ENCODE data around the gene EPHA6.
A peak's percentile ranks its signal among the peaks of the same experiment; 100 is the strongest.
"Not testable (repeated sequence)": the region's sequence is repeated elsewhere in the genome, so short reads cannot be mapped to it uniquely, and the experiment has no call there.

The EPHA6 gene

DNA sequence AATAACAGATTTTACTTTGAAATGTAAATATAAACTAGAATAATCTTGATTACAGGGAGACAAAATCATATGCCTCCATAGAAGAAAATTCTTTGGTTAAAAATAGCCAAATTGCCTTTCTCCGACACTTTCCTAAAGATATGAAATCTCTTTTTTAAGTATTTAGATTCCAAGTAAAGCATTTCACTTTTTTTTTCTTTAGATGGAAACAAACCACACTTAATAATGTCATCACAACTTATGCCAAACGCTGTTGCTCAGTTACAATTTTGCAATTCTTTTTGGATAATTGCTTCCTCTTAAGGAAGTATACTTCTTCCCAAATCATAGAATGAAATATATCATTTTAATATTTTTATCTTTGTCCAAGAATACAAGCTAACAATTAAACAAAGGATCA, 656.1 kb downstream of the EPHA6 start:
- DNase-seq (ENCODE audit: low spot score) = no peak

DNA sequence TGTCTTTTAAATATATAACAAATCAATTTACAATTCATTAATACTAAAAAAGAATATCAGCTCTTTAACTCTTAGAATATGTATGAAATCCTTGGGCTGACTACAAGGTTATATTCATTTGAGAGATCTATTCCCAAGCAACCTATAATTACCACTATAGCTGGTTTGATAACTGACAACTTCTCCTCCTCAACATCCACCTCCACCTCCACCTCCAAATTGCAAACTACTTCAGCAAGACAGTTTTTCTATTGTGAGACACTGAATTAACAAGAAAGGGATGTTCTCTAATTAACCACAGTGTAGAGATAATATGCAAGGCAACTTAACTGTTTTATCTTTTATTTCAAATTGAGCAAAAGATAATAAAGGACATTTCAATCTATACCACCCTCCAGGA, 665.3 kb downstream of the EPHA6 start:
- no peak for DNase-seq (ENCODE audit: low spot score)

DNA sequence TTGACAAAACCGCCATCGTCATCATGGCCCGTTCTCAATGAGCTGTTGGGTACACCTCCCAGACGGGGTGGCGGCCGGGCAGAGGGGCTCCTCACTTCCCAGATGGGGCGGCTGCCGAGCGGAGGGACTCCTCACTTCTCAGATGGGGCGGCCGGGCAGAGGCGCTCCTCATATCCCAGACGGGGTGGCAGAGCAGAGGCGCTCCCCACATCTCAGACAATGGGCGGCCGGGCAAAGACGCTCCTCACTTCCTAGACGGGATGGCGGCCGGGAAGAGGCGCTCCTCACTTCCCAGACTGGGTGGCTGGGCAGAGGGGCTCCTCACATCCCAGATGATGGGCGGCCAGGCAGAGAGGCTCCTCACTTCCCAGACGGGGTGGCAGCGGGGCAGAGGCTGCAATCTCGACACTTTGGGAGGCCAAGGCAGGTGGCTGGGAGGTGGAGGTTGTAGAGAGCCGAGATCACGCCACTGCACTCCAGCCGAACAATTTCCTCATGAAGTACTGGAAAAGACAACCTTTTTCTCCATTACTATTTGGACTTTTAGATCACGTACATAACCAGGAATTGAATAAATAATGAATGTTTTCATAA, 666.4 kb downstream of the EPHA6 start:
- DNase-seq (ENCODE audit: low spot score) = not testable (repeated sequence)

DNA sequence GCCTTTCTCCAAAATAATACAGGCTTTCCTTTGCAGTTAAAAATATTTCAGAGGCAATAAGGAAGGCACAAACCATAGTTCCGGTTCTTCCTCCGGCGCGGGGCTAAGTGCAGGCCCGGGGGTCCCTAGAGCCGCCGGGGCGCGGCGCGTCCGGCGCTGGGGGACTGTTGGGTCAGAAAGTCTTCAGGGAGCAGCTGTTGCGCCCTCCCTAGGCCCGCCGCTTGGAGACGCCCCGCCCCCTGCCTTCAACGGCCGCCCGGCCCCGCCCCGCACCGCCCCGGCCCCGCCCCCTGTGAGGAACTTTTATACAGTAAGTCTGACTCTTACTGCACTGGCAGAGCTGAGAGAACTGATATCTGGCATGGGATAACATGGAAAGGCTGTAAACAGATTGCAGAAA, 667.0 kb downstream of the EPHA6 start:
- no peak for DNase-seq (ENCODE audit: low spot score)

DNA sequence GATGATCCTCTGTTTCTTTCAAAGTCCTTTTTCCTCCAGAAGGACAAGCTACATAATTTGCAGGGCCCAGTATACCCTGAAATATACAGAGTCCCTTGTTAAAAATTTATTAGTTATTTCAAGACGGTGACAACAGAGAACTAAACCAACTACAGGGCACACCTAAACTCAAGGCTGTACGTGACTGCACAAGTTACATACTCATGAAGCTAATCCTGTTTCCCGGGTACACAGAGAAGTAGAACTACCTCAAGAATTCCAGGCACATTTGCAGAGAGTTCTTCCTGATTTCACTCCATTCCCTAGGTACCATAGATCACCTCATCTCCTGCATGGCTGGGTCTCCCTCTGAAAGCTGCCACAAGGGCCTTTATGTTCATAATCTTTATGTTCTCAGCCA, 670.8 kb downstream of the EPHA6 start:
- DNase-seq (ENCODE audit: low spot score) = no peak

DNA sequence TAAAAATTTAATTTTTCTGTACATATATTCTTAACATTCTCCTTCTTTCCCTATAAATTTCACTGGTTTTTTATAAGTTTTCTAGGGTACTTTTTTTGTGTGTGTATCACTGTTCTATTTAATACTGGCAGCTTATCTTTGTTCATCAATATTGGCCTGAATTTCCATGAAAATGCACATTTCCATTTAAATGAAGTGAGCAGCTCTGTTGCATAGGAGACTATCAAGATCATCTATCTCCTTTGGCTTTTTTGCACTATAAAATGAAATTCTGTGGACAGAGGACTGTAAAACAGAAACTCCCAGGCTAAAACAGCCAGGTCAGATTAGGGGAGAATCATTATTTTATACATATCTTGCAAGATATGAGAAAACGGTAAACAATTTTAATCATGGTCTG, 673.2 kb downstream of the EPHA6 start:
- no peak for DNase-seq (ENCODE audit: low spot score)

DNA sequence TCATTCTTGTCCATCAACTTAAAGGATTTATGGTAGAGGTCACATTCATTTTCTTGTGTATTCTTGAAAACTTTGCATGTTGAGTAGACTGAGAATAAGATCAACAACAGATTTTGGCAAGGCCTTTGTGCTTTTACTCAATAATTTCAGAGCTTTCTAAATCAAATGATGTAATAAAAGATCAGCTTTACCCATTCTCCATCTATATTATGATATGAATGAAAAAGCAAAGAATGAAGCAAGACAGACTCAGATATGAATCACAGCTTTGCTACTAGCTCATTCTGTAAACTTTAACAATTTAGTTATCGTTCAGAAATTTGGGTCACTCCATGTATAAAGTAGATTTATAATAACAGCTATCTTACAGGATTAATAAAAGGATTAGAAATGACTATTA, 674.3 kb downstream of the EPHA6 start:
- DNase-seq (ENCODE audit: low spot score) = no peak

DNA sequence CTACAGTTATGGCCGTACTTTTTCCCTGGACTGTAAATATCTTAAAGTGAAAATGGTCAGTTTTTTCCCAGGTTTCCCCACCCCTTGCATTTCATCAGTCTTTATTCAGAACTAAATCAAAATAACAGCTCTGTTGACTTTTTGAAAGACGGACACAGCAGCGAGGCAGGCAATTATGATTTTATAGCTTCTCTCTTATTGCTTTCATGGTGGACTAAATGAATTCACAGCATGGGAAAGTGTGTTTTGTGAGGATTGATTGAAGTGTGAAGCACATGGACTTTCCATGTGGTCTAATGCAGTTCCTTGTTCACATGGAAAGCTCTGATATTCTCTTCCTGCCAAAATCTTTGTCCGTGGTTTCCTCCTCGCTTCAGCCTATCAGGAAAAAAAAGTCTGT, 681.5 kb downstream of the EPHA6 start:
- DNase-seq (ENCODE audit: low spot score) = no peak

DNA sequence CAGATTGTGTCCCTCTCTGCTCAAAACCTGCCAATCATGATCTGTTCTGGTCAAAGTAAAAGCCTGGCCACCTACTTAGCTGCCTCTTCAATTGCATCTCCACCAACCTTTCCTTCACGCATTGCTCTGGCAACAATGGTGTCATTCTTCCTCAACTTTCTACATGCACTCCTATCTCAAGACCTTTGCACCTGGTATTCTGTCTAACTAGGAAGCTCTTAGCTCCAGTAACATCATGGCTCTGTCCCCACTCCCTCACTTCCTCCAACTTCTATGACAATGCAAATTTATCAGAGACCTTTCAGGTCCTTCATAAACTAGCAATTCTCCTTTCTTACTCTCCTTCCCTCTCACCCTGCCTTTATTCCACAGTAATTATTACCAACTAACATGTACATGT, 682.7 kb downstream of the EPHA6 start:
- DNase-seq (ENCODE audit: low spot score) = no peak

DNA sequence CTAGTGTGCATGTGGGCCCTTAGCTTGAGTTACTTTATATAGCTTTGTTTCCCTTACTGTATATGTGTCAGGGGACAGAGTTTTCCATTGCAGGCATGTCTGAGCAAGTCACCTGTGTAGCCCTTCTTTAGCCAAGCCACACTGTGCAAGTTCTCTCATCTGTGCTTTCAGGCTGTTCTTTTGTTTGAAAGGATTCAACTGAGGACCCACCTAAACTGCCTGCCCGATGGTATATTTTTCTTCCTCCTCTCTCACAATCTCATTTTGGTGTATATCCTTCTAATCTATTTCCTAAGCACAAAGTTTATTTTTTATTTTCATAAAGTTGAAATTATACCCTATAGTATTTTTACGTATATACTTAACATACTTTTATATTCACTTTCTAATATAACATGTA, 690.1 kb downstream of the EPHA6 start:
- DNase-seq (ENCODE audit: low spot score) = no peak

DNA sequence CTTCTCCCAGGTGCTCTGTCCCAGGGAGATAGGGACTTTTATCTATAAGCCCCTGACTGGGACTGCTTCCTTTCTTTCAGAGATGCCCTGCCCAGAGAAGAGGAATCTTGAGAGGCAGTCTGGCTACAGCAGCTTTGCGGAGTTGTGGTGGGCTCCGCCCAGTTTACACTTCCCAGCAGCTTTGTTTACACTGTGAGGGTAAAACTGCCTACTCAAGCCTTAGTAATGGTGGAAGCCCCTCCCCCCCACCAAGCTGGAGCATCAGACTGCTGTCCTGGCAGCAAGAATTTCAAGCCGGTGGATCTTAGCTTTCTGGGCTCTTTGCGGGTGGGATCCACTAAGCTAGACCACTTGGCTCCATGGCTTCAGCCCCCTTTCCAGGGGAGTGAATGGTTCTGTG, 696.4 kb downstream of the EPHA6 start:
- DNase-seq (ENCODE audit: low spot score) = no peak

DNA sequence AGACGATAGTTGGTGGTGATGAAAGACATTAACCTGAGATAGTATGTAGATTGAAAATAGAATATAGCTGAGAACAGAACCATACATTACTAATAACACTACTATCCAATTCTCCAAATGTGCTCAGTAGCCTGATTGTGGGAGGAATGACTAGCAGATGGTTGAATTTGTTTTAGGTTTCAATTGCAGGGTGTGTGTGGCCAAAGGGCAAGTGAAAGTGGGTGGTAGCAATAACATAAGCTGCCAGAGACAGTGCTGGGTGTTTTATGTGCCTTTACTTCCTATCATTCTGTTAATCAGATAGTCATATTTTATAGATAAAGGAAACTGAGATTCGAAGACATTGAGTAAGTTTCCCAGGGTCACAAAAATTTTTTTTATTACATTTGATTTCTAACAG, 700.7 kb downstream of the EPHA6 start:
- DNase-seq (ENCODE audit: low spot score) = no peak

DNA sequence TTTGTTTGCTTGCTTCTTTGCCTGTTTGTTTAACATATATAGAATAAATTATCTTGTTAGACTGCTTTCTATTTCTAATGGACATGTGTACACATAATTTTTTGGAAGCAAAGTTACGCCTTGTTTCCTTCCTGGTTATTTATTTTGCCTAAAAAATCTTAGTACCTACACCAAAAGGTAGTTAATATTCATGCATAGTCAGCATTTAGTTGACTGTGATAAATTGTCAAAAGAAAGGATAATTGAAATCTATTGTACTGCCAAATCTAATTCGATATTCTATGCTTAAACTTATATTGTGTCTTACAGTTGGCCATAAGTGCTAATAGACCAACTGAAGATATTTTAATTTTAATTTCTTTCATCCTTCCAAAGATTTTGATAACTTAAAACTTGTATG, 716.3 kb downstream of the EPHA6 start:
- no peak for DNase-seq (ENCODE audit: low spot score)

DNA sequence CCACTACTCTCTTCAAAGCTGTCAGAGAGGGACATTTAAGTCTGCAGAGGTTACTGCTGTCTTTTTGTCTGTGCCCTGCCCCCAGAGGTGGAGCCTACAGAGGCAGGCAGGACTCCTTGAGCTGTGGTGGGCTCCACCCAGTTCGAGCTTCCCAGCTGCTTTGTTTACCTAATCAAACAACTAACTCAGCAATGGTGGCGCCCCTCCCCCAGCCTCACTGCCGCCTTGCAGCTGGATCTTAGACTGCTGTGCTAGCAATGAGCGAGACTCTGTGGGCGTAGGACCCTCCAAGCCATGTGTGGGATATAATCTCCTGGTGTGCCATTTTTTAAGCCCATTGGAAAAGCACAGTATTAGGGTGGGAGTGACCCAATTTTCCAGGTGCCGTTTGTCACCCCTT, 733.2 kb downstream of the EPHA6 start:
- DNase-seq (ENCODE audit: low spot score) = not testable (repeated sequence)

DNA sequence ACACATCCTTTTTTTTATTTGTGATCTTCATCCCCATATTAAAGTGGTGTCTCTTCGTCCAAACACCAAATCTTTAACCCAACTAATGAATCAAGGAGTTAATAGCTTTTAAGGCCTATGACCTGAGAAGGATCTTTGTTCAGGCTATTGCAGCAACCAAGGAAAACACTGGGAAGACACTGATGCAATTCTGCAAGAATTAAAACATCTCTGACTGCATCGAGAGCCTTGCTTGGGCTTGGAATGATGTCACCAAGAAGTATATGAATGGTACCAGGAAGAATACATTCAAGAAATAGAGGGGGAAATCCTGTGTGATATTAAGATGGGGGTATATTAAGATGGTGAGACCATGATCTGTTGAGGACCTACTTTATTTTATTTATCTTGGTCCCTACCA, 736.0 kb downstream of the EPHA6 start:
- no peak for DNase-seq (ENCODE audit: low spot score)

DNA sequence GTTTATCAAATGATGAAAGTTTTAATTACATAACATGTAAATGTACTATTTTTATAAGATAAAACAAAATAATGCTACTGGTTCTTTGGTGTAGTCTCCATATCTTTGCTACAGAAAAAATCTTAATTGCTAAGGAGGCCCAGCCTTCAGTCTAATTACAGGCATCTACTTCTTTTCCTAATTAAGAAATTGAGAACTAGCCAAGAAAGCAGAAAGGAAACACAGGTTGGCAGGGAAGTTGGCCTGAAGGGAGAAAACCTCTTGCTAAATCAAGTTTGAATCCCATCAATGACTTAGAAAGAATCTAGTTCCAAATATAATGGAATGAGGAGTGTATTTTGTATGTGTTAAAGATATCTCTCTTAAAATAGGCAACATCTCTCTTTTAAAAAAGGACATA, 737.8 kb downstream of the EPHA6 start:
- peak; percentile 4 for DNase-seq (ENCODE audit: low spot score)

DNA sequence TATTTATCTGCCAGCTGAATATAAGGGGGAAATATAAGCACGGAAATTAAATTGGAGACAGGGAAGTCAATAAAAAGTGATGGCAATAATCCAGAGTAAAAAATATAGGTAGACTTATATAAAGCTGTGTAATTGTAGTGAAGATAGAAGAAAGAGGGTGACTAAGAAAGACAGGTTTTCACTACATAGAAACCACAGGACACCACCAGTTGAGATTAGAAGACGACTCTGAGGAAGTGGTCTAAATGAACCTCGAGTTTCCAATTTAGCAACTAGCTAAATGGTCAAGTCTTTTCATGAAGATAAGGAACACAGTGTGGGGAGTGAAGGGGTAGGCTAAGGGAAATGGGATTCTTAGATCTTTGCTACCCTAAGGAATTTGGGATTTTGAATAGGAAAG, 761.3 kb downstream of the EPHA6 start:
- no peak for DNase-seq (ENCODE audit: low spot score)

DNA sequence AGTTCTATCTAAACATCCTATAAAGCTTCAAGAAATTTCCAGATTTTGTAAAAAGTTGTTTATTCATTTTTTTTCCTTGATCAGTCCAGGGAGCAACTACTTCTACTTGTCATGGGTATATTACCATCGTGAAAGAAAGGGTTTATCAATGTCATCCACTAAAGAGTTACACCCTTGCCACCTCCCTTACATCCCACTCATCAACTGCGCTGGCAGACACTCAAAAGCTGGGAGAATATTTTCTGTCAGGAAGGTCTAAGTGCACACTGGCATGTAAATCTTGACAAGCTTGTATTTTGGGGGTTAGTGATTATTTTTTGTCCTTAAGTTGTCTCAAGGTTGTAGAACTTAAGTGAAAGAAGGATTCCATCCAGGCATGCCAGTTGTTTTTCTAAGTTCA, 761.8 kb downstream of the EPHA6 start:
- no peak for DNase-seq (ENCODE audit: low spot score)

DNA sequence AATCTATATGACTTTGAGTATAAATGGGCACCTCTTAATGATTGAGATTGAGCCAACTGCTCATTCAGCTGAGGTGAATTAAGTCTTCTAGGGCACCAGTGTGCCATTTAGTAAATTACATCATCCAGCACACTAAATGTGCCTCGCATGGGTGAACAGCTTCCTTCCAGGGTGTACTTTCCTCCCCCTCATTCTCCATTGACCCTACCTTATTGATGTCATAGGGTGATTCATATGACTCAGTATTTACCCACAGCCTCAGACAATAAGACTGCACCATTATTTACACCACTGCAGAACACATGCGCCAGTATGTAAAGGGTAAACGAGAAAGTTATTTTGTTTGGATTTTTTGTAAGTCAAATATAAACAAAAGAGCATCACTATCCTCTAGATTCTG, 765.0 kb downstream of the EPHA6 start:
- no peak for DNase-seq (ENCODE audit: low spot score)

DNA sequence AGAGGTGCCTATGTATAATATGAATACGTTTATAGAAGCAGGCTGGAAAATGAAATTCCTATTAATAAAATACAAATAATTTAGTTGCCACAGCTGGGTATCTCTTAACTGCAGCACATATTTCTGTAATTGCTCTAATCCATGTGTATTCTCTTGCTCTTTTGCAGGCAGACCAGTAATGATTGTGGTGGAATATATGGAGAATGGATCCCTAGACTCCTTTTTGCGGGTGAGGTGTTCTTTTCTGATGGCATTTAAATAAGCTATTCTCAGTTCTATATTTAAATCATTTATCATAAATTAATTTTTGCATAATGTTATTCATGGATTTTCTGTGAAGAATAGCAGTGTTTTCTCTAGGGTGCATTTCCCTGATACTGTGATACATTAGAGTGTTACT, 796.2 kb downstream of the EPHA6 start:
- DNase-seq (ENCODE audit: low spot score) = no peak

DNA sequence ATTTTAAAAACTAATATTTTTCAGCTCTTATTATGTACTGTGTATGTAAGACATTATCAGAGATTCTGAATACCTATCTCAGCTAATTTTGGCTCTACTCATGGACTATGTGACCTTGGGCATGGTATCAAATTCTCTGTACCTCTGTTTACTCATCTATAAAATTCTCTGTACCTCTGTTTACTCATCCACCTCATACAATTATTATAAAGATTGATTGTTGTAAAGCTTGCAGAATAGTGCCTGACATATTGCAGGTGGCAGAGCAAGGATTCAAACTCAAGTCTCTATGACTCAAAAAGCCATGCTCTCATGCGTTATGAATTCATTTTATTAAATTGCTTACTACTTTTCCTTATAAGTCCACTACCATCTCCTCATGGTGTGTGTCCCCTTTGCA, 798.2 kb downstream of the EPHA6 start:
- DNase-seq (ENCODE audit: low spot score) = no peak

DNA sequence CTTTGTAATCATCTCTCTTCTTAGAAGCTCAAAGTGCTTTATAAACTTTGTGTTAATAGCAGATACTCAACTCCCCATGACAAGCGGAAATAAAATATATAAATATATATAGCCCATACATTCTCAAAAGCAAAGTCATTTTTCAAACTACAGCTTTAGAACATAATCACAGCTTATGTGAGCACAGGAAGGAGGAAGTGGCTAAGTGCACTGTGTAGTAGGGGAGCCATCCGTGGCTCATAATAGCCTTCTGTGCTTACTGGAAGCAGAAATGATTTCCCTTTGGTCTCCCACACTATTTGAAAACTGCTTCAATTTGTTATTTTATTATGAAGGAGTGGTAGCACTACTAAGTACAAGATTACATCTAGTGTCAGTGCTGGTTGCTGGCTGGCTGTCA, 798.7 kb downstream of the EPHA6 start:
- no peak for DNase-seq (ENCODE audit: low spot score)

DNA sequence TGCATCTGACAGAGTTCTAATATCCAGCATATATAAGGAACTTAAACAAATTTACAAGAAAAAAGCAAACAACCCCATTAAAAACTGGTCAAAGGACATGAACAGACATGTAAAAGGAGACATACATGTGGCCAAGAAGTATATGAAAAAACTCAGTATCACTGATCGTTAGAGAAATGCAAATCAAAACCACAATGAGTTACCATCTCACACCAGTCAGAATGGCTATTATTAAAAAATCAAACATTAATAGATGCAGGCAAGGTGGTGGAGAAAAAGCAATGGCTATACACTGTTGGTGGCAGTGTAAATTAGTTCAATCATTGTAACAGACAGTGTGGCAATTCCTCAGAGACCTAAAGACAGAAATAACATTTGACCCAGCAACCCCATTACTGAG, 806.1 kb downstream of the EPHA6 start:
- DNase-seq (ENCODE audit: low spot score) = not testable (repeated sequence)

DNA sequence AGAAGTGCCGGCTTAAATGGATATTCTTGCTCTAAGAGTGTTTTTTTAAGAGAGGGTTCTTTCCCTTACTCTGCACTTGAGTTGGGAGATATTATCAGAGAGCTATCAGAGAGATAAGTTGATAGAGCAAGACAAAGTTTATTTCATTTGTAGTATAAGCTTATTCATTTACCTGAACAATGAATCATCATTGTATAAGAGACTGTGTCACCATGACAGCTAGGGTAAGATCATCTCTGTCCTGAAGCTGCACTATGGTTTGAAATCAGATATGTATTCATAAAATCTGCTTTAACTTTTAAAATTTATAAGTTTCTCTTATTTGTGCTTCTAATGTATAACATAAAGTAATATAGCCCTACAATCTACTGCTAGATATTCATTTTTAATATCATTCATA, 822.1 kb downstream of the EPHA6 start:
- no peak for DNase-seq (ENCODE audit: low spot score)

DNA sequence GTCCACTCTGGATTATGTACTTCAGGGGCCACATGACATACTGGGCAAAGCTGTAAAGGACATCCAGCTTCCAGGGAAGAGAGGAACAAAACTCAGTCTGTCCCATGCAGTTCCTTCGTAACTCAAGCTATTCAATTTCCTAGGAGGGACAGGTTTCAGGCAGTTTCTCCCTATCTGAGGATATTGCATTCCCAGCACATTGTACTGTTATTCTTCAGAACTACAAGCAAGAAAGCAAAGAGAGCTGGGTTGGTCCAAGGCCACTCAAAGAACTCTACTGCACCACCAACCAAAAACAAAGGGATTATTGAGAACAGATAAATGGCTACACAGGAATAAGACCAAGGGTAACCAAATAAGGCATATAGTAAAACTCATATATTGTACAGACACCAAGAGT, 832.5 kb downstream of the EPHA6 start:
- DNase-seq (ENCODE audit: low spot score) = no peak

Data from Ammon's horn (tissue), 1 donor.